Upper lobe of left lung (tissue), 6 donors: Measurements from ENCODE around the gene BRAT1. TPM values are rescaled to one million over a fixed set of nuclear protein-coding genes. Genes with fewer than 3 reads are reported as not detected.

ENCODE experiments used
- ATAC-seq, 2 donors: fragments of 200-7000 bp; cut with Tn5 transposase; one replicate each; pipeline ENCODE4 v1.9.1; 2022; ENCODE audit warnings: mild to moderate bottlenecking in 2 of 2, moderate library complexity in 2 of 2; ENCODE audit not compliant: low FRiP score in 2 of 2
- DNase-seq, 2 donors: peaks; one replicate each; pipeline ENCODE4 v3.0.0-alpha.2; 2019 to 2020
- H3K27ac ChIP-seq, 4 donors: fragments of 200-600 bp; sonication (generic); one replicate each; pipeline ENCODE4 v1.5.1; 2016 to 2019
- H3K27me3 ChIP-seq, 4 donors: fragments of 200-600 bp; sonication (generic); one replicate each; pipeline ENCODE4 v1.5.1; 2017 to 2019
- H3K36me3 ChIP-seq, 4 donors: fragments of 200-600 bp; sonication (generic); one replicate each; pipeline ENCODE4 v1.5.1; 2016 to 2019
- H3K4me1 ChIP-seq, 4 donors: fragments of 200-600 bp; sonication (generic); one replicate each; pipeline ENCODE4 v1.5.1; 2018 to 2019
- H3K4me3 ChIP-seq, 4 donors: fragments of 200-600 bp; sonication (generic); one replicate each; pipeline ENCODE4 v1.5.1; 2017 to 2019; ENCODE audit warnings: mild to moderate bottlenecking in 2 of 4, moderate library complexity in 1 of 4
- H3K9me3 ChIP-seq, 4 donors: fragments of 200-600 bp; sonication (generic); one replicate each; pipeline ENCODE4 v1.5.1; 2018 to 2019
- EP300 ChIP-seq, 4 donors: sonication (generic); formaldehyde crosslinking; IDR thresholded peaks; one replicate each; pipeline ENCODE4 v1.5.1; 2017; ENCODE audit warnings: antibody characterized with exemption in 4 of 4, control low read depth in 2 of 4
- POLR2A ChIP-seq, 4 donors: fragments of 450-650 bp; IDR thresholded peaks; one replicate each; pipeline ENCODE4 v1.5.1; 2016 to 2017; ENCODE audit warnings: antibody characterized with exemption in 4 of 4, mild to moderate bottlenecking in 2 of 4
- POLR2AphosphoS5 ChIP-seq, 2 donors: sonication (generic); formaldehyde crosslinking; IDR thresholded peaks; one replicate each; pipeline ENCODE4 v1.5.1; 2017; ENCODE audit warnings: antibody characterized with exemption in 2 of 2
- WGBS, 2 donors: methylation state at CpG; one replicate each; pipeline ENCODE4 v1.1.5; 2017 to 2018; 5-methylcytosine and 5-hydroxymethylcytosine counted together
- total RNA-seq, 6 donors: library from RNA; depleted of rRNA in 4 of 6; stranded (reverse); fragments of >200 nt in 4 of 6; gene quantifications; one replicate each; pipeline versions ENCODE4 v1.1.0 to v1.2.1, GENCODE V29; 2016 to 2021
- TF ChIP-seq, protein P1 (sequence below), 6 experiments: fragments of 450-650 bp in 4 of 6; fragments of 200-600 bp in 2 of 6; sonication (generic) in 2 of 6; IDR thresholded peaks; one replicate each; pipeline ENCODE4 v1.5.1; 2016 to 2019; ENCODE audit warnings: antibody characterized with exemption in 6 of 6
- donor health status: DM: no; HTN: no; CAD: no; lungs with moderate emphysema.
- donor health status: DM: no; HTN: yes; CAD: no; lungs with severe emphysema.

Gene BRAT1
- total RNA-seq, 6 donors from 2014 or later = 23.9 to 68.3 (median 31.0) TPM

DNA sequence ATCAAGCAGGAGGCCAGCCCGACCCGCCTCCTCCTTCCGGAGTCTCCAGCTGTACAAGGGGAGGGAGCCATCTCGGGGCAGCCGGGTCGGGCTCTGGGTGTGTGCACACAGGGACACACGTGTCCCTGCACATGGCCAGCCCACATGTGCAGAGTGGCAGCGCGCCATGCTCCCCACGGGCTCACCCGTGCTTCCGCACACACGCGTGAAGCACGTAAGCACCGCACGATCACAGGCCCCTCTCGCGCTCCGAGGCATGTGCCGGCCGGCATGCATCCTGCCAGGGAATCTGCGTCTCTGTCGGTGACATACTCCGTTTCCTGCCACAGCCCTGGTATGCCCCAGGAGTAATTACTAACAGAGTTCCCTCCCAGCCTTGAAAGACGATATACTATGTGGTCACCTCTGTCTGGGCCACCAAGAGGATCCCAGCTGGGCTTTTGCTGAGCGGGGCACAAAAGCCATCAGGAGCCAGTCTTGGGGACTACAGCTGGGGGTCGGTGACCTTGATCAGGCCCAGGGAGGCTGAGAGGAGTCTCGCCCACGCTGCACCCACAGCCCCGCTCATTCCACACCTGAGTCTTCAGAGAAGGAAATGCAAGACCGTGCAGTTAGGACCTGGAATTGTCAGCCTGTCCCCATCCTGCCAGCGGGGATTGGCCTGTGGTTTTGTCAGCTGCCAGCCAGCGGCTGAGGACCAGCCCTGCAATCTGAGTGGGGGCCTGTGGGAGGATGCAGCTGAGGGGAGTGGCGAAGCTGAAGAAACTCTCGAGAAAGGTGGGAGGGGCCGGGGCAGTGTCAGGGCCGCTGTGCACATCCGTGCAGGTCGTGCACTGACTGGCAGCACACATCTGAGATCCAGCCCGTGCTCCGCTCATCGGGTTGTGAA is 46.8 kb downstream of the BRAT1 start:
- DNase-seq (peak; percentile 57 to 91), ATAC-seq (peak; percentile 31 to 51)
- Histone ChIP-seq H3K4me3 (no peak overlapping the region), H3K27ac (peak overlapping the region; percentile 25 to 66 (median 54)), H3K9me3 (no peaks in the 10 kb centered on the region), H3K36me3 (no peaks in the 10 kb centered on the region), H3K27me3 (no peaks in the 10 kb centered on the region), H3K4me1 (peaks cover 52 to 56% (median 54%) of the 10 kb centered on the region in 4 donors)
- TF ChIP-seq POLR2A (IDR thresholded peaks at IDR 0.05) = no peak
- TF ChIP-seq EP300 (IDR thresholded peaks at IDR 0.05) = peak in 2 of 4 donors; percentile 38 to 56
- TF ChIP-seq, protein P1, sequence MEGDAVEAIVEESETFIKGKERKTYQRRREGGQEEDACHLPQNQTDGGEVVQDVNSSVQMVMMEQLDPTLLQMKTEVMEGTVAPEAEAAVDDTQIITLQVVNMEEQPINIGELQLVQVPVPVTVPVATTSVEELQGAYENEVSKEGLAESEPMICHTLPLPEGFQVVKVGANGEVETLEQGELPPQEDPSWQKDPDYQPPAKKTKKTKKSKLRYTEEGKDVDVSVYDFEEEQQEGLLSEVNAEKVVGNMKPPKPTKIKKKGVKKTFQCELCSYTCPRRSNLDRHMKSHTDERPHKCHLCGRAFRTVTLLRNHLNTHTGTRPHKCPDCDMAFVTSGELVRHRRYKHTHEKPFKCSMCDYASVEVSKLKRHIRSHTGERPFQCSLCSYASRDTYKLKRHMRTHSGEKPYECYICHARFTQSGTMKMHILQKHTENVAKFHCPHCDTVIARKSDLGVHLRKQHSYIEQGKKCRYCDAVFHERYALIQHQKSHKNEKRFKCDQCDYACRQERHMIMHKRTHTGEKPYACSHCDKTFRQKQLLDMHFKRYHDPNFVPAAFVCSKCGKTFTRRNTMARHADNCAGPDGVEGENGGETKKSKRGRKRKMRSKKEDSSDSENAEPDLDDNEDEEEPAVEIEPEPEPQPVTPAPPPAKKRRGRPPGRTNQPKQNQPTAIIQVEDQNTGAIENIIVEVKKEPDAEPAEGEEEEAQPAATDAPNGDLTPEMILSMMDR (IDR thresholded peaks at IDR 0.05) = peak in 1 of 6 experiments; percentile 4
- TF ChIP-seq POLR2AphosphoS5 (IDR thresholded peaks at IDR 0.05) = peak; percentile 58 to 70
- WGBS, 2 donors = 52 to 54% methylated on average over 11 to 41 of the region's 43 CpGs

DNA sequence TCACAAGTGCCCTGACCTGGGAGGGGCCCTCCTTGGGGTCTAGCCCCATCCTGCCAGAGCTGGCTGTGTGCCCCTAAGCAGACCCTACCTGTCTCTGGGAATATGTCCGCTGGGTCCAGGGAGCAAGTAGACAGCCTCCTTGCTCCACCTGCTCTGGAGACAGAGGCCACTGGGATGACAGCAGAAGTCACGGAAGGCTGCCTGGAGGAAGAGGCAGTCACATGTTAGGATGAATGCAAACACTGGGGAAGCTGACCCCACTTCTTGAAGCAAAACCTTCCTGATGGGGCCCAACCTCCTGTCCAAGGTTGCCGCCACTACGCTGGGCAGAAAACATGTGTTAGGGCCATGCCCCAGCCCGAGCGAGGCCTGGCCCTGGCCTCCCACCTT is 47.4 kb downstream of the BRAT1 start:
- Histone ChIP-seq H3K9me3 (no peaks in the 10 kb centered on the region), H3K27ac (peak overlapping the region; percentile 25 to 66 (median 54)), H3K4me1 (peaks cover 50 to 54% (median 52%) of the 10 kb centered on the region in 4 donors), H3K27me3 (no peaks in the 10 kb centered on the region), H3K4me3 (no peak overlapping the region), H3K36me3 (no peaks in the 10 kb centered on the region)
- ATAC-seq = no peak
- no peak for DNase-seq
- 74% methylated on average over 6 of the region's 6 CpGs; no CpG with 5 or more reads in 1 of the 2 donors for whole genome bisulfite sequencing, 2 donors
- TF ChIP-seq EP300 (IDR thresholded peaks at IDR 0.05) = no peak
- TF ChIP-seq, protein P1 (IDR thresholded peaks at IDR 0.05) = no peak
- TF ChIP-seq POLR2AphosphoS5 (IDR thresholded peaks at IDR 0.05) = no peak
- no peak for TF ChIP-seq POLR2A (IDR thresholded peaks at IDR 0.05)

DNA sequence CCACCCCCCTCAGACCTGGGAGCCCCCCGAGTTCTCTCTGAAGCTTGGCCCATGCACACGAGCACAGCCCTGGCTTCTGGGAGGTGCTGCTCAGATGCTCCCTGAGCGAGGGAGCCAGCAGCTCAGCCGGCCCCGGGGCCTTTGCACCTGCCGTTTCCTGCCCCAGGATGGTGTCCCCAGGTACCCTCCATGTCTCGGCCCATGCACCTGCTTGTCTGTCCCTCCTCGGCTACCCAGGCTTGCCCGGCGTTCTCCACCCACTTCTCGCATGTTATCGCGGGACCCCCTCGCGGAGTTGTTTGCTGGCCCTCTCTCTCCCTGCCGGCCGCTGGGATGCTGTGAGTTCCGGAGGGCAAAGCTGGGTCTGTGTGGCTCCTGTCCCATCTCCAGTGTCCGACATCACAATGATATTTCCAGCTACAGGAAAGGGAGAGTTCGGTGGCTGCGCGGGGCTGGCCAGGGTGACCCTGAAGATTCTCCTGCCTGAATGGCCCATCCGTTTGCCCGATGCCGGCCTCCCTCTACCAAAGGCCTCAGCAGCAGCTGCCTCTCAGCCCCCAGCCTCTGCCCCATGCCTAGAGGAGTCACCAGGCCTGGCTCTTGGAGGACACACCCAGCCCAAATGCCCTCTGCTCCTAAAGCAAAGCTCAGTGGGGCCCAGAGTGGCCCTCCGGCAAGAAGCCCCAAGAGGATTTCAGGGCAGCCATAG is 48.0 kb downstream of the BRAT1 start:
- WGBS, 2 donors = 88 to 90% methylated on average over 14 to 26 of the region's 26 CpGs

DNA sequence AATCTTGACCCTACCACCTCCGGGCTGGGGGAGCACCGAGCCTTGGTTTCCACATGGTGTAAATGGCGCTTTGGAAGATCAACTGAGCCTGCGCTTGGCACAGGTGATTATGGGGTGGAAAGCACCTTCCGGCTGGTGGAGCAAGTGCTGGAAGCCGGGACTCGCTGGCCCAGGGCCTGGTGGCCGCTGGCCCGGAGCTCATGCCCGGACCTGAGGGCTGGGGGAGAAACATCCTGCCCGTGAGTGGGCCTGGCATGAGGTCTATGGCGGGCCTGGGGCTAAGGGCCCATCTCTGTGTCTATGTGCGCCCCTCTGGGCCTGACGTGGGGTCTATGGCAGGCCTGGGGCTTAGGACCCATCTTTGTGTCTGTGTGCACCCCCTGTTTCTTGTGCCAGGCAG is 49.9 kb downstream of the BRAT1 start:
- DNase-seq (peak in 1 of 2 donors; percentile 69), ATAC-seq (no peak)
- H3K4me1 ChIP-seq = peaks cover 25 to 29% (median 27%) of the 10 kb centered on the region in 4 donors
- H3K36me3 ChIP-seq = no peaks in the 10 kb centered on the region
- no peak overlapping the region for H3K27ac ChIP-seq
- no peaks in the 10 kb centered on the region for H3K9me3 ChIP-seq
- no peaks in the 10 kb centered on the region for H3K27me3 ChIP-seq
- no peak overlapping the region for H3K4me3 ChIP-seq
- TF ChIP-seq, protein P1 (IDR thresholded peaks at IDR 0.05) = no peak
- TF ChIP-seq EP300 (IDR thresholded peaks at IDR 0.05) (no peak), POLR2AphosphoS5 (IDR thresholded peaks at IDR 0.05) (no peak), POLR2A (IDR thresholded peaks at IDR 0.05) (no peak)
- 89 to 100% methylated on average over 3 to 14 of the region's 14 CpGs for WGBS, 2 donors

More for the DNA sequence above, 48.0 kb downstream of the BRAT1 start:
- no peak overlapping the region for H3K4me3 ChIP-seq
- H3K27me3 ChIP-seq = no peaks in the 10 kb centered on the region
- TF ChIP-seq POLR2A (IDR thresholded peaks at IDR 0.05) = no peak
- TF ChIP-seq POLR2AphosphoS5 (IDR thresholded peaks at IDR 0.05) = no peak
- no peaks in the 10 kb centered on the region for H3K9me3 ChIP-seq
- H3K4me1 ChIP-seq = peaks cover 44 to 48% (median 47%) of the 10 kb centered on the region in 4 donors
- DNase-seq (peak in 1 of 2 donors; percentile 77), ATAC-seq (no peak)
- peak overlapping the region in 2 of 4 donors; percentile 53 to 66 for H3K27ac ChIP-seq
- no peaks in the 10 kb centered on the region for H3K36me3 ChIP-seq

DNA sequence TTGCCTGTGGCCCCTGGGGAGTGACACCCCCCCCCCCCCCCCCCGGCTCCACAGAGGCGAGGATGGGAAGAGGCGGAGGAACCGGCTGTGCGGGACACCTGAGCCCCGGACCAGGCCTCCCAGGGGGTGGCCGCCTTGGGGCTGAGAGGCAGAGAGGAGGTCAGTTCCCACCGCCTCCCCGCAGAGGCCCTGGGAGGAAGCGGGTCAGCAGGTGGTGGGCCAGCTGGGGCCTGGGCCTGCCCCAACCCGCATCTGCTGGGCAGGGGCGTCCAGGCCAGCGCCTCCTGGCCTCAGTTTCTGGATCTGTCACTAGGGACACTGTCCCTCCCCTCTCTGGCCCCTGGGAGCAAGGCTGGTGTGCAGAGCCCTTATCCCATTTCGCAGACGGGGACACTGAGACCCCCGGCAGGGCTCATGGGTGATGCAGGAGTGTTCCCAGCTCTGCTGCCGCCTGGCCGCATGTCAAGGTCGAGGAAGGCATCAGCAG is 50.4 kb downstream of the BRAT1 start:
- TF ChIP-seq EP300 (IDR thresholded peaks at IDR 0.05) (no peak), POLR2AphosphoS5 (IDR thresholded peaks at IDR 0.05) (no peak), POLR2A (IDR thresholded peaks at IDR 0.05) (no peak)
- TF ChIP-seq, protein P1 (IDR thresholded peaks at IDR 0.05) = no peak
- no peak overlapping the region for H3K4me3 ChIP-seq
- 93 to 98% methylated on average over 3 to 19 of the region's 19 CpGs for WGBS, 2 donors
- DNase-seq (peak in 1 of 2 donors; percentile 72), ATAC-seq (no peak)
- H3K4me1 ChIP-seq = peaks cover 21 to 25% (median 23%) of the 10 kb centered on the region in 4 donors
- H3K9me3 ChIP-seq = no peaks in the 10 kb centered on the region
- H3K27me3 ChIP-seq = no peaks in the 10 kb centered on the region
- no peaks in the 10 kb centered on the region for H3K36me3 ChIP-seq
- H3K27ac ChIP-seq = no peak overlapping the region
